ENCODE measurements around the gene SYT6.
"Not testable (repeated sequence)": the region's sequence is repeated elsewhere in the genome, so short reads cannot be mapped to it uniquely, and the experiment has no call there.

SYT6 gene

GRCh38 chr1:114082304-114082630 is 71.4 kb downstream of the SYT6 start:
- no peaks in the 10 kb centered on the region for H3K4me1 Mint-ChIP-seq (ENCODE audit: low read depth)
- peaks cover 9% of the 10 kb centered on the region for H3K27me3 Mint-ChIP-seq
- no peak overlapping the region for H3K27ac Mint-ChIP-seq
- no peaks in the 10 kb centered on the region for H3K9me3 Mint-ChIP-seq (ENCODE audit: low read depth)
- no peaks in the 10 kb centered on the region for H3K36me3 Mint-ChIP-seq
- no peak overlapping the region for H3K4me3 Mint-ChIP-seq

- no peaks in the 10 kb centered on the region for H3K4me1 Mint-ChIP-seq (ENCODE audit: low read depth)
- no peak overlapping the region for H3K4me3 Mint-ChIP-seq
- H3K27ac Mint-ChIP-seq: no peak overlapping the region
- H3K27me3 Mint-ChIP-seq: peaks cover 9% of the 10 kb centered on the region
- H3K9me3 Mint-ChIP-seq (ENCODE audit: low read depth): no peaks in the 10 kb centered on the region
- no peaks in the 10 kb centered on the region for H3K36me3 Mint-ChIP-seq
These were observed 72.0 kb downstream of the SYT6 start for GRCh38 chr1:114081437-114082303.

GRCh38 chr1:114080511-114081436 is 72.9 kb downstream of the SYT6 start:
- H3K27ac Mint-ChIP-seq: no peak overlapping the region
- no peak overlapping the region for H3K4me3 Mint-ChIP-seq
- peaks cover 5% of the 10 kb centered on the region for H3K27me3 Mint-ChIP-seq
- no peaks in the 10 kb centered on the region for H3K36me3 Mint-ChIP-seq
- no peaks in the 10 kb centered on the region for H3K4me1 Mint-ChIP-seq (ENCODE audit: low read depth)
- H3K9me3 Mint-ChIP-seq (ENCODE audit: low read depth): no peaks in the 10 kb centered on the region

- H3K4me1 Mint-ChIP-seq (ENCODE audit: low read depth): no peaks in the 10 kb centered on the region
- H3K27me3 Mint-ChIP-seq: peaks cover 5% of the 10 kb centered on the region
- H3K27ac Mint-ChIP-seq: no peak overlapping the region
- no peak overlapping the region for H3K4me3 Mint-ChIP-seq
- H3K36me3 Mint-ChIP-seq: no peaks in the 10 kb centered on the region
- no peaks in the 10 kb centered on the region for H3K9me3 Mint-ChIP-seq (ENCODE audit: low read depth)
These were observed 74.0 kb downstream of the SYT6 start for GRCh38 chr1:114079596-114080190.

GRCh38 chr1:114078116-114078515 is 75.6 kb downstream of the SYT6 start:
- Mint-ChIP-seq H3K4me3 (no peak overlapping the region), H3K27ac (no peak overlapping the region), H3K4me1 (ENCODE audit: low read depth) (no peaks in the 10 kb centered on the region)

GRCh38 chr1:114077188-114077587 is 76.5 kb downstream of the SYT6 start:
- H3K27me3 Mint-ChIP-seq: peaks cover 5% of the 10 kb centered on the region
- H3K27ac Mint-ChIP-seq: no peak overlapping the region
- no peak overlapping the region for H3K4me3 Mint-ChIP-seq
- H3K4me1 Mint-ChIP-seq (ENCODE audit: low read depth): no peaks in the 10 kb centered on the region
- H3K36me3 Mint-ChIP-seq: no peaks in the 10 kb centered on the region
- H3K9me3 Mint-ChIP-seq (ENCODE audit: low read depth): peaks cover 1% of the 10 kb centered on the region

More at GRCh38 chr1:114078116-114078515, 75.6 kb downstream of the SYT6 start:
- Mint-ChIP-seq H3K27me3 (peaks cover 5% of the 10 kb centered on the region), H3K36me3 (no peaks in the 10 kb centered on the region), H3K9me3 (ENCODE audit: low read depth) (no peaks in the 10 kb centered on the region)

GRCh38 chr1:114076308-114076707 is 77.4 kb downstream of the SYT6 start:
- Mint-ChIP-seq H3K27me3 (peaks cover 5% of the 10 kb centered on the region), H3K4me1 (ENCODE audit: low read depth) (no peaks in the 10 kb centered on the region), H3K36me3 (peaks cover 5% of the 10 kb centered on the region), H3K9me3 (ENCODE audit: low read depth) (peaks cover 6% of the 10 kb centered on the region), H3K4me3 (no peak overlapping the region), H3K27ac (no peak overlapping the region)

GRCh38 chr1:114075546-114076242 is 78.0 kb downstream of the SYT6 start:
- H3K27me3 Mint-ChIP-seq: peaks cover 3% of the 10 kb centered on the region
- no peaks in the 10 kb centered on the region for H3K4me1 Mint-ChIP-seq (ENCODE audit: low read depth)
- H3K4me3 Mint-ChIP-seq: no peak overlapping the region
- peaks cover 5% of the 10 kb centered on the region for H3K36me3 Mint-ChIP-seq
- H3K9me3 Mint-ChIP-seq (ENCODE audit: low read depth): peaks cover 6% of the 10 kb centered on the region
- H3K27ac Mint-ChIP-seq: no peak overlapping the region

GRCh38 chr1:114075105-114075504 is 78.6 kb downstream of the SYT6 start:
- no peak overlapping the region for H3K4me3 Mint-ChIP-seq
- no peaks in the 10 kb centered on the region for H3K4me1 Mint-ChIP-seq (ENCODE audit: low read depth)
- H3K9me3 Mint-ChIP-seq (ENCODE audit: low read depth): peaks cover 6% of the 10 kb centered on the region
- peaks cover 5% of the 10 kb centered on the region for H3K36me3 Mint-ChIP-seq
- peaks cover 2% of the 10 kb centered on the region for H3K27me3 Mint-ChIP-seq
- H3K27ac Mint-ChIP-seq: no peak overlapping the region

- H3K4me3 Mint-ChIP-seq: no peak overlapping the region
- H3K27ac Mint-ChIP-seq: no peak overlapping the region
- H3K4me1 Mint-ChIP-seq (ENCODE audit: low read depth): no peaks in the 10 kb centered on the region
- peaks cover 3% of the 10 kb centered on the region for H3K27me3 Mint-ChIP-seq
- peaks cover 6% of the 10 kb centered on the region for H3K9me3 Mint-ChIP-seq (ENCODE audit: low read depth)
- H3K36me3 Mint-ChIP-seq: peaks cover 5% of the 10 kb centered on the region
These were observed 81.4 kb downstream of the SYT6 start for GRCh38 chr1:114072246-114072645.

GRCh38 chr1:114069762-114070161 is 83.9 kb downstream of the SYT6 start:
- not testable (repeated sequence) for H3K4me3 Mint-ChIP-seq; H3K9me3 Mint-ChIP-seq (ENCODE audit: low read depth); H3K27ac Mint-ChIP-seq; H3K36me3 Mint-ChIP-seq; H3K4me1 Mint-ChIP-seq (ENCODE audit: low read depth); H3K27me3 Mint-ChIP-seq

- H3K4me3 Mint-ChIP-seq; H3K36me3 Mint-ChIP-seq; H3K27me3 Mint-ChIP-seq; H3K4me1 Mint-ChIP-seq (ENCODE audit: low read depth); H3K27ac Mint-ChIP-seq; H3K9me3 Mint-ChIP-seq (ENCODE audit: low read depth): not testable (repeated sequence)
These were observed 85.0 kb downstream of the SYT6 start for GRCh38 chr1:114068684-114069083.

- not testable (repeated sequence) for H3K9me3 Mint-ChIP-seq (ENCODE audit: low read depth); H3K27me3 Mint-ChIP-seq; H3K4me3 Mint-ChIP-seq; H3K4me1 Mint-ChIP-seq (ENCODE audit: low read depth); H3K27ac Mint-ChIP-seq; H3K36me3 Mint-ChIP-seq
These were observed 88.0 kb downstream of the SYT6 start for GRCh38 chr1:114065671-114066070.

GRCh38 chr1:114063544-114063943 is 90.1 kb downstream of the SYT6 start:
- Mint-ChIP-seq H3K4me3 (no peak overlapping the region), H3K27me3 (no peaks in the 10 kb centered on the region), H3K27ac (no peak overlapping the region), H3K9me3 (ENCODE audit: low read depth) (no peaks in the 10 kb centered on the region), H3K4me1 (ENCODE audit: low read depth) (no peaks in the 10 kb centered on the region), H3K36me3 (no peaks in the 10 kb centered on the region)

Data from activated naive CD8-positive, alpha-beta T cell (primary cell).